ENCODE measurements around the gene ASB18. TPM values are rescaled to one million over a fixed set of nuclear protein-coding genes. Genes with fewer than 3 reads are reported as not detected.
A peak's percentile ranks its signal among the peaks of the same experiment; 100 is the strongest.

Gene ASB18
- total and polyA plus RNA-seq, 2 donors from 2014 or later: not detected

DNA sequence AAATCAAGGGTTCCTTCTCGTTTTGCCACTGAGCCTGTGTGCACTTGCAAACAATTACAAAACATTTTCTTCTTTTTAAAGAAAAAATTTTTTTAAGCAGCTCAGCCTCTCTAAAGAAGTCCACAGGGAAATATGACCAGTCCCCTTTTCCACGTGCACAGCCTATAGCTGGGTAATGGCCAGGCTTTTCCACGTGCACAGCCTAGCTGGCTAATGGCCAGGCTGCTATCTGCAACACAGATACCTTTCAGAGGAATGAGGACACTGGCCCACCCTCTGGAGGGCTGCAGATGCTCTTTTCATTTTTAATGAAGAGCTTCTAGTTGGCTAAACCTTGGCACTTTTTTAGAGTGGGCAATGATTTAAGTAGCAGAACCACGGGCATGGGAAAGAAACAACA, 46.3 kb downstream of the ASB18 start:
- Histone ChIP-seq H3K27me3 (ENCODE audit: control insufficient read depth, insufficient read depth, low read length) (no peaks in the 10 kb centered on the region), H3K9me3 (ENCODE audit: control insufficient read depth in 2 of 3, insufficient read depth in 1 of 3, low read length in 3 of 3) (peaks cover 0 to under 1% (median 0%) of the 10 kb centered on the region in 3 donors), H3K4me1 (ENCODE audit: control insufficient read depth in 2 of 3, insufficient read depth in 2 of 3, low read depth in 1 of 3, low read length in 3 of 3) (no peaks in the 10 kb centered on the region), H3K9ac (ENCODE audit: low read length in 3 of 3) (no peak overlapping the region), H3K36me3 (ENCODE audit: control insufficient read depth in 2 of 3, insufficient read depth in 3 of 3, low read length in 3 of 3) (no peaks in the 10 kb centered on the region), H3K27ac (ENCODE audit: low read depth in 2 of 2, low read length in 2 of 2) (no peak overlapping the region), H3K4me3 (ENCODE audit: low read length in 3 of 3) (no peak overlapping the region)
- TF ChIP-seq, protein P1, sequence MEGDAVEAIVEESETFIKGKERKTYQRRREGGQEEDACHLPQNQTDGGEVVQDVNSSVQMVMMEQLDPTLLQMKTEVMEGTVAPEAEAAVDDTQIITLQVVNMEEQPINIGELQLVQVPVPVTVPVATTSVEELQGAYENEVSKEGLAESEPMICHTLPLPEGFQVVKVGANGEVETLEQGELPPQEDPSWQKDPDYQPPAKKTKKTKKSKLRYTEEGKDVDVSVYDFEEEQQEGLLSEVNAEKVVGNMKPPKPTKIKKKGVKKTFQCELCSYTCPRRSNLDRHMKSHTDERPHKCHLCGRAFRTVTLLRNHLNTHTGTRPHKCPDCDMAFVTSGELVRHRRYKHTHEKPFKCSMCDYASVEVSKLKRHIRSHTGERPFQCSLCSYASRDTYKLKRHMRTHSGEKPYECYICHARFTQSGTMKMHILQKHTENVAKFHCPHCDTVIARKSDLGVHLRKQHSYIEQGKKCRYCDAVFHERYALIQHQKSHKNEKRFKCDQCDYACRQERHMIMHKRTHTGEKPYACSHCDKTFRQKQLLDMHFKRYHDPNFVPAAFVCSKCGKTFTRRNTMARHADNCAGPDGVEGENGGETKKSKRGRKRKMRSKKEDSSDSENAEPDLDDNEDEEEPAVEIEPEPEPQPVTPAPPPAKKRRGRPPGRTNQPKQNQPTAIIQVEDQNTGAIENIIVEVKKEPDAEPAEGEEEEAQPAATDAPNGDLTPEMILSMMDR (IDR thresholded peaks at IDR 0.05; ENCODE audit: borderline replicate concordance, extremely low read depth, insufficient read depth): no peak
- DNase-seq (no peak), FAIRE-seq (no peak)
- intact Hi-C loops (cut with DNase I): no loop called here

DNA sequence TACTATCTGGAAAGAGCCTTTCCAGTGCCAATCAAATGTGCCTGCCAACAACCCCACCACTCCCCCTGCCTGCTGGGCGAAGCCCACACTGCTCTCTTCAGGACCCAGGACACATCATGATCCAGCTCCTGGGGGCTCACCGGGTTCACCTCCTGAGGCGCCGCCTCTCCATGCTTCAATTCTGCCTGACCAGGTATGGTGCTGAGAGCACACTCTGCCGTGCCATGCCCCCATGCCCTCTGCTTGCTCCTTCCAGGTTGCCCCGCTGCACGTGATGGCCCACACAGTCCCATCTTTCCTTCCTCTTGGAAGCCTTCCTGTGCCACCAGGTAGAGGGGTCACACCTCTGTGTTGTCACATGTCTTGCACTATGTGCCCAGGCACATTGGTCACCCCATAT, 47.5 kb downstream of the ASB18 start:
- Histone ChIP-seq H3K9me3 (ENCODE audit: control insufficient read depth in 2 of 3, insufficient read depth in 1 of 3, low read length in 3 of 3) (no peaks in the 10 kb centered on the region), H3K4me3 (ENCODE audit: low read length in 3 of 3) (no peak overlapping the region), H3K9ac (ENCODE audit: low read length in 3 of 3) (no peak overlapping the region), H3K36me3 (ENCODE audit: control insufficient read depth in 2 of 3, insufficient read depth in 3 of 3, low read length in 3 of 3) (no peaks in the 10 kb centered on the region), H3K27me3 (ENCODE audit: control insufficient read depth, insufficient read depth, low read length) (peaks cover 2% of the 10 kb centered on the region), H3K4me1 (ENCODE audit: control insufficient read depth in 2 of 3, insufficient read depth in 2 of 3, low read depth in 1 of 3, low read length in 3 of 3) (no peaks in the 10 kb centered on the region), H3K27ac (ENCODE audit: low read depth in 2 of 2, low read length in 2 of 2) (no peak overlapping the region)
- intact Hi-C loops (cut with DNase I): no loop called here
- TF ChIP-seq, protein P1 (IDR thresholded peaks at IDR 0.05; ENCODE audit: borderline replicate concordance, extremely low read depth, insufficient read depth): no peak
- no peak for FAIRE-seq
- peak in 1 of 5 donors; percentile 49 for DNase-seq

DNA sequence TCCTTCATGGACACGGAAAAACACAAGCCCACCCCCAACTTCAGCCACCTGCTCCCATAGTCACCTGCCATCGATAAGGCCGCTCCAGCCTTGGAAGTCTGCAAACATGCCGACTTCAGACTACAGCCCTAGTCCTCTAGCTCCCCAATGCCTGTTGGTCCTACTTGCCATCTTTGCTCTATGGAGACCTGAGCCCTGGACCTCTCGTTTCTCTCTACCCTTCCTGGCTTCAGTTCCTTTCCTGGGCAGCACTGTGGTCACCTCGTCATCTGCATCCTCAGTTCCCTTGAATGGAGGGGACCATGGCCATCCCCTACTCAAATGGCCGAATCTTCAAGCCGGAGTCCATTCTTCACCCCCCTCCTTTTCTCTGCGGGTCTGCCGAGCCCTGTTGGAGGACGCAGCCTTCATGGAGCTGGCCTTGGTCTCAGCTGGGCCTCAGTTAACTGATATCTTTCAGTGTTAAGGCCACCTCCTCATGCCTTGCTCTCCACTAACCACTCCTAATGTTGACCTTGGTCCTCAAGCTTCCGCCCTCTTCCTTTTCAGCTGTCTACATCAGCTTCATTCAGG, 48.4 kb downstream of the ASB18 start:
- no peaks in the 10 kb centered on the region for H3K9me3 ChIP-seq (ENCODE audit: control insufficient read depth in 2 of 3, insufficient read depth in 1 of 3, low read length in 3 of 3)
- H3K36me3 ChIP-seq (ENCODE audit: control insufficient read depth in 2 of 3, insufficient read depth in 3 of 3, low read length in 3 of 3): no peaks in the 10 kb centered on the region
- intact Hi-C loops (cut with DNase I): no loop called here
- H3K9ac ChIP-seq (ENCODE audit: low read length in 3 of 3): no peak overlapping the region
- DNase-seq (no peak), FAIRE-seq (no peak)
- H3K27ac ChIP-seq (ENCODE audit: low read depth in 2 of 2, low read length in 2 of 2): no peak overlapping the region
- no peaks in the 10 kb centered on the region for H3K4me1 ChIP-seq (ENCODE audit: control insufficient read depth in 2 of 3, insufficient read depth in 2 of 3, low read depth in 1 of 3, low read length in 3 of 3)
- H3K4me3 ChIP-seq (ENCODE audit: low read length in 3 of 3): no peak overlapping the region
- TF ChIP-seq, protein P1 (IDR thresholded peaks at IDR 0.05; ENCODE audit: borderline replicate concordance, extremely low read depth, insufficient read depth): no peak
- peaks cover 2% of the 10 kb centered on the region for H3K27me3 ChIP-seq (ENCODE audit: control insufficient read depth, insufficient read depth, low read length)

DNA sequence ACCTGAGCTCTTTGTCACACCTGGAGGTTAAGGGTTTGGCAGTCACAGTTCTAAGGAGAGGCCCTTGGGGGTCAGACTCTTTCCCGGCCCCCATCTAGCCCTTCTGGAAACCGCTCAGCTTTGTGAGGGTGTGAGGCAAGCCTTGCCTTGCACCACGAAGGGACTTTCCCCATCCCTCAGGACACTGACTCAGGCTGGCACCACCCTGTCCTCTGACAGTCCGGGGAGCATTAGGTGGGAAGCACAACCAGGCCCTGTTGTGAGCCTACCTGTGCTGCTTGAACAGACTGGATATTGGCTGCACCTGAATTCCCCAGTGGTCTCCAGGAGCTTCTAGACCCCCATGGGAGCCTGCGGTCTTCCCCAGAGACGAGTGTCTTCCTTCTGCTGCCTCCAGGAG, 49.0 kb downstream of the ASB18 start:
- no peak for DNase-seq

More for the DNA sequence above, 49.0 kb downstream of the ASB18 start:
- no peak overlapping the region for H3K9ac ChIP-seq (ENCODE audit: low read length in 3 of 3)
- no peaks in the 10 kb centered on the region for H3K9me3 ChIP-seq (ENCODE audit: control insufficient read depth in 2 of 3, insufficient read depth in 1 of 3, low read length in 3 of 3)
- intact Hi-C loops (cut with DNase I): no loop called here
- no peak for FAIRE-seq
- H3K27me3 ChIP-seq (ENCODE audit: control insufficient read depth, insufficient read depth, low read length): peaks cover 2% of the 10 kb centered on the region
- no peak overlapping the region for H3K4me3 ChIP-seq (ENCODE audit: low read length in 3 of 3)
- TF ChIP-seq, protein P1 (IDR thresholded peaks at IDR 0.05; ENCODE audit: borderline replicate concordance, extremely low read depth, insufficient read depth): no peak
- H3K4me1 ChIP-seq (ENCODE audit: control insufficient read depth in 2 of 3, insufficient read depth in 2 of 3, low read depth in 1 of 3, low read length in 3 of 3): no peaks in the 10 kb centered on the region
- no peaks in the 10 kb centered on the region for H3K36me3 ChIP-seq (ENCODE audit: control insufficient read depth in 2 of 3, insufficient read depth in 3 of 3, low read length in 3 of 3)
- no peak overlapping the region for H3K27ac ChIP-seq (ENCODE audit: low read depth in 2 of 2, low read length in 2 of 2)

All from kidney (tissue), 14 donors.